Suppressor macrophage treated with lipopolysaccharide for 1 hour (primary cell): ENCODE results near the gene TC2N.
"Not testable (repeated sequence)": the region's sequence is repeated elsewhere in the genome, so short reads cannot be mapped to it uniquely, and the experiment has no call there.

Experiments
- DNase-seq, 3 donors: peaks; one replicate each; pipeline ENCODE4 v3.0.0-alpha.2; 2020 to 2022

The TC2N gene

DNA sequence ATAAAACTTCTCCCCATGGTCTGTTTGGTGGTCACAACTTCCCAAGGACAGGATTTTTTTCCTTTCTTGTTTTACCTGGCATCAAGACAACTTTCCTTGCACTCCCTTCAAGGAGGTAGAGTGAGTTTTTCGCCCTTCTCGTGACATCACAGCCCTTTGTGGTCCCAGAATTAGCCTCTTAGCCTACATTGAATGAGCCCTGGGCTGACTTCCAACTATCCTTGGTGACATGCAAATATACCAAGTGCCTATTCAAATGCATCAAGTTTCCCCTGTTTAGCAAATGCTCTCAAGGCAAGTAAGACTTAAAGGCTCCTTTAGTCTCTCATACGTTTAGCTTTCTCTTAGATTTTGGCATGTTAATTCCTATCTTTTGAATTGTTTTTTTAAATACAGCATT is 36.6 kb downstream of the TC2N start:
- DNase-seq, result no peak

DNA sequence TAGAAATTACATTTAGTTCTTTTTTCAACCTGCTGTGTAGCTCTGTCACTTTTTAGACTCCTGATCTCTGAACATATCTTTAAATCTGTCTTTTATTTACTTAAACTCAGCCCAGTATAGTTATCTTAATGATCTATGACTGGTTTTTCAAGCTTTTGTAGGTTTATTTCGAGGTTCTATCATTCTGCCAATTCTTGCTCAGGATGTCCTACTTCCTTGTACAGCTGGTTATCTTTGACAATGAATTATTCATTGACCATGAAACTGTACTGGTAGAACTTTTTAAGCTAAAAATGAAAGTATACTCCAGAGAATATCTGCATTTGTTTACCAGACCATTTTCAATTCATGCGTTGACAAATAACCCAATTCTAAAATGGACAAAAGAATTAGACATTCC is 37.8 kb downstream of the TC2N start:
- no peak for DNase-seq

DNA sequence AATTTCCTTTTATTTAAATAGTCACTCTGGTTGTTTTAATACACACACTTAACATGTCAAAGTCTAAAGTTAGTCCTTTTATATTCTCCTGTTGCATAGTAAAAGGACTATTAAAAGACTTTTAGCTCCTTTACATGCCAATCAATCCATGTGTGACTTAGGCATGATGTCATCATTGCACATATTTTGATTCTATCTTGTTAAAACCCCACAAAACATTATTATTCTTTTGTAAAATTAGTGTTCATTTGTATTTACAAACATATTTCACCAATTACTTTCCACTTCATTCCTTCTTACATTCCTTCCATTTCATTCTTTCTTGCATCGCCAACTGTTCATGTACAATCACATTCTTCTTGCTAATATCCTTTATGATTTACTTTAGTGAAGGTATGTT is 39.6 kb downstream of the TC2N start:
- DNase-seq, result no peak

DNA sequence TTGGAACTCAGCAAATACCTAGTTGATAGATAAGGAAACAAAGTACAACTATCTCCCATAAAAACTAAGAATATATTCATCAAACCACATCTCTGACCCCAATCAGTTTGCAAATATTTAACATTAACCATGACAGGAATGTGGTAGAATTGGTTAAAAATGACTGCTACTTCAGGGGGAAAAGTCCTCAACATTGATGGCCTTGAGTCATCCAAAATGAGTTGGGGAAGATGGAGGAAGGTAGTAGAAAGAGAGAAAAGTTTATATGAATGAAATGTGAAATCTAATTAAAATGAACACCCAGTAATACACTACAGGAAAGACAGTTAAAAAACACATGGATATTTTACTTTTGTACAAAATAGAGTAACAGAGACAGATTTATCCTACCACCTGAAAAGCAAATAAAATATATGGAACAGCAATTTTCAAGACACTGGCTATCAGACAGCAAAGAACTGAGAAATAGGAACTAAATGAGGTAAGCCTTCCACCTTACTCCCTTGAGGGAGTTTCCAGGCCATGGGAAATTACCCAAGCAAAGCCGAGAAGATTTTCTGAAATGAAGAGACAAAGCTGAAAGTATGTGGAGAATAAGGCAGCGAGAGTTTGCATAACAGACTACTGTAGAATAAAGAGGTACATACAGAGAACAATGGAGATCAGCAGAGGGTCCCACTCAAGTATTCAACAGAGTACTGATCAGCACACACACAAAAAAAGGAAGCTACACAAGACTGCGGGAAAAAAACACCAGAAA is 49.6 kb downstream of the TC2N start:
- DNase-seq, result peak; percentile 31 to 45 (median 34)

DNA sequence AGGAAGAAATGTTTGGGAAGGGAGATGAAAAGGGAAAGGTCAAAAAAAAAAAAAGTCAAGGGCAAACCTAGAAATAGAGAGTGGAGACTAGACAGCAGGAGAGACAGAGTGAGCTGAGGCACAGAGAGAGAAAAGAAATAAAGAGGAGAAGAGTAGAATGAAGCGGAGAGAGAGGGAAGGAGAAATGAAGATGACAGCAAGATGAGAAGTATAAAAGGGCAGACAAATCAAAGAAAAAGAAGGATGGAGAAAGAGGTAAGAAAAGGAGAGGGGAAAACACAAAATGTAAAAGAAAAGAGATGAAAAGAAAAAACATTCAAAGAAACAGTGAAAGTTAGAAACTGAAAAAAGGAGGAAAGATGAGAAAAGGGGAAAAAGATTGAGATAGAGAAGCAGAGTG is 53.0 kb downstream of the TC2N start:
- no peak for DNase-seq

DNA sequence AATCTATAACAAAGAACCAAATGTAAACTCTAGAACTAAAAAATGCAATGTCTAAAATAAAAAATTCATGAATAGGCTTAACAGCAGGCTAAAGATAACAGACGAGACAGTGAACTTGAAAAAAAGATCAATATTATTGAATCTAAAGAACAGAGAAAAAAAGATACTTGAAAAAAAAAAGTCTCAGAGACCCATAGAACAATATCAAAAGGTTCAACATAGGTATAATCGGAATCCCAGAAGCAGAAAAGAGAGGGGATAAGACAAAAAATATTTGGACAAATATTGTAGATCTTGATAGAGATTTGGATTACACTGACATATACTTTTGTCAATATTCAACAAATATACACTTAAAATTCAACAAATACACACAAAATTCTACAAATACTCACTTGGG is 56.6 kb downstream of the TC2N start:
- no peak for DNase-seq

DNA sequence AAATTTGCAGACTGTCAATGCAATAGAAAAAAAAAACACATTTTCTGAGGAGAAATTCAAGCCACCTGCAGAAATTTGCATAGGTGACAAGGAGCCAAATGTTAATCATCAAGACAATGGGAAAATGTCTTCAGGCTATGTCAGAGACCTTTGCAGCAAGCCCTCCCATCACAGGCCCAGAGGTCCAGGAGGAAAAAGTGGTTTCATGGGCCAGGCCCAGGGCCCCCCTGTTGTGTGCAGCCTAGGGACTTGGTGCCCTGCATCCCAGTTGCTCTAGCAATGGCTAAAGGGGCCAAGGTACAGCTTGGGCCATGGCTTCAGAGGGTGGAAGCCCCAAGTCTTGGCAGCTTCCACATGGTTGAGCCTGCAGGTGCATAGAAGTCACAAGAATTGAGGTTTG is 60.6 kb downstream of the TC2N start:
- no peak for DNase-seq

DNA sequence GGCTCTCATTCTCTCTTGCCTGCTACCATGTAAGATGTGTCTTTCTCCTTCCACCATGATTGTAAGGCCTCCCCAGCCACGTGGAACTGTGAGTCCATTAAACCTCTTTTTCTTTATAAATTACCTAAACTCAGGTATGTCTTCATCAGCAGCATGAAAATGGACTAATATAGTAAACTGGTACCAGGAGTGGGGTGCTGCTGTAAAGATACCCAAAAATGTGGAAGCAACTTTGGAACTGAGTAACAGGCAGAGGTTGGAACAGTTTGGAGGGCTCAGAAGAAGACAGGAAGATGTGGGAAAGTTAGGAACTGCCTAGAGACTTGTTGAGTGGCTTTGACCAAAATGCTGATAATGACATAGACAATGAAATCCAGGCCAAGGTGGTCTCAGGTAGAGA is 61.2 kb downstream of the TC2N start:
- DNase-seq, result not testable (repeated sequence)

DNA sequence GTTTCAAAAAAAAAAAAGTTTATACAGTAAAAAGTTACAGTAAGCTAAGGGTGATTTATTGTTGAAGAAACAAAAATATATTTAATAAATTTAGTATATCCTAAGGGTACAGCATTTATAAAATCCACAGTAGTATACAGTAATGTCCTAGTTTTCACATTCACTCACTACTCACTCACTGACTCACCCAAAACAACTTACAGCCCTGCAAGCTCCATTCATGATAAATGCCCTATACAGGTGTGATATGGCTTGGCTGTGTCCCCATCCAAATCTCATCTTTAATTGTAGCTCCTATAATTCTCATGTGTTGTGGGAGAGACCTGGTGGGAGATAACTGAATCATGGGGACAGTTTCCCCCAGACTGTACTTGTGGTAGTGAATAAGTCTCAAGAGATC is 61.7 kb downstream of the TC2N start:
- no peak for DNase-seq

DNA sequence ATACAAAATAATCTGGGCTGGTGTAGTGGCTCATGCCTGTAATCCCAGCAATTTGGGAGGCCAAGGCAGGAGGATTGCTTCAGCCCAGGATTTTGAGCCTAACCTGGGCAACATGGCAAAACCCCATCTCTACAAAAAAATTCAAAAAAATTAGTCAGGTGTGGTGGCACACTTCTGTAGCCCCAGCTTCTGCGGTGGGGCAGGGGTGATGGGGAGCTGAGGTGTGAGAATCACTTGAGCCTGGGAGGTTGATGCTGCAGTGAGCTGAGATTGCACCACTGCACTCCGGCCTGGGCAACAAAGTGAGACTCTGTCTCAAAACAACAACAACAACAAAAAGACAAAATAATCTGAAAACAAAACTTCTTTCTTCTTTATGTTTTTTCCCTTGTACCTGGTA is 66.0 kb downstream of the TC2N start:
- no peak for DNase-seq

DNA sequence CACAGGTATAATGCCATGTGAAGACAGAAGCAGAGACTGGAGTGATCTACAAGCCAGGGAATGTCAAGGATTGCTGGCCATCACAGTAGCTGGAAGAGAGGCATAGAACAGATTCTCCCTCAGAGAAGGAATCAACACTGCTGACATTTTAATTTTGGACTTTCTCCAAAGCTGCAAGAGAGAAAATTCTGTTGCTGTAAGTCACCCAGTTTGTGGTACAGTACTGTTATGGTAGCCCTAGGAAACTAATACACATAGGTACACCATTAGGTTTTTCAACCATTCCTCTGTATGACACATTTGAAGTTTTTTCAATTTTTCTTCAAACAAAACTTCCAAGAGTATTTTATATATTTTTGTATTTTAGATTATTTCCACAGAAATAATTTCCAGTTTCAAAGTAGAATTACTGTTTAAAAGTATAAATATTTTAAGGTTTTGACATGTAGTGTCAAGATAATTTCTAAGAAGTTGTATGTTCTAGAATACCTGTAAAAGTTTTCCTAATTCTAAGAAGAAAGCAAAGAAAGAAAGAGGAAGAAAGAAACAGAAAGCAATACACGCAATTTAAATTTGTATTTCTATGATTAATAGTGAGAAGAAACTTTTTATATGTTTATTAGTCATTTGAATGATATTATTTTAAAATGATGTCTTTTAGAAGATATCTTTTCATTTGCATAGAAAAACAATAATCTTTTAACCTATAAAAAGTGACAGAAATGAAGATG is 70.6 kb downstream of the TC2N start:
- no peak for DNase-seq

DNA sequence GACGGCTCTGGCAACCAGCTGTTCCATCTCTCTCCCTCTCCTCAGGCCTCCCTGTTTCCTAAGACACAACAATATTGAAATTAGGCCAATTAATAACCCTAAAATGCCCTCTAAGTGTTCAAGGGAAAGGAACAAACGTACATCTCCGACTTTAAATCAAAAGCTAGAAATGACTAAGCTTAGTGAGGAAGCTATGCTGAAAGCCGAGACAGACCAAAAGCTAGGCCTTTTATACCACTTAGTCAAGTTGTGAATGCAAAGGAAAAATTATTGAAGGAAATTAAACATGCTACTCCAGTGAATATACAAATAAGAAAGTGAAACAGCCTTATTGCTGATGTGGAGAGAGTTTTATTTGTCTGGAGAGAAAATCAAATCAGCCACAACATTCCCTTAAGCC is 73.6 kb downstream of the TC2N start:
- DNase-seq, result no peak

DNA sequence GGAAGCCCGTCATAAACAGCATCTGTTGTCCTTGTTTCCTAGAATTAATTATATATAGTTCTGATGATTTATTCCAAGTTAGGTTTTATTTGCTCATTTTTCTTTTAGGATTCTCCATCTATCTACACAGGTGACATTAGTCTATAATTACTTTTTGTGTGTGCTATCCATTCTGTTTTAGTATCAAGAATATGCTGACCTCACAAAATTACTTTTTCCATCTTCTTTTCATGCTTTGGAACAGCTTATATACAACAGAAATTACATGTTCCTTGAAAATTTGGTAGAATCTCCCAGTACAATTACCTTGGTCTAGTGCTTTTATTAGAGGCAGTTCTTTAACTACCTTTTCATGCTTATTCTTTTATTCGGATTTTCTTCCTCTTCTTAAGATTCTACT is 81.1 kb downstream of the TC2N start:
- DNase-seq, result no peak

DNA sequence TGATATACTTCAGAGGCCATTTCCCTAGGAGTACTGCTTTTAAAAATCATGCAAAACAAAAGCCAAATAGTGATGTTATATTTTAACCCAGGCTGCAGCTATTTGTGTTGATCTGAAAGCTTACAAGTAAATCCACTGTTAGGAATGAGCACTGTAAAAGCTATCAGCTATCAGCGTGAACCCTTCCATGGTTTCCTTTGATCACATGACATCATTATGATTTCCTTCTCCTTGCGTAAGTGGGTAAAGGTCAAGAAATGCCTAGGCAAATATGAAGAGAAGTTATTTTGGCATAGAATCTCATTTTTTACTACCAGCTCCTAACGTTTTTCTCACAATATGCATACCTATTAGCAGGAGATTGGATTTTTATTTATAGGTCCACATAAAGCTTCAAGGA is 86.9 kb downstream of the TC2N start:
- DNase-seq, result peak; percentile 10 to 47 (median 37)

DNA sequence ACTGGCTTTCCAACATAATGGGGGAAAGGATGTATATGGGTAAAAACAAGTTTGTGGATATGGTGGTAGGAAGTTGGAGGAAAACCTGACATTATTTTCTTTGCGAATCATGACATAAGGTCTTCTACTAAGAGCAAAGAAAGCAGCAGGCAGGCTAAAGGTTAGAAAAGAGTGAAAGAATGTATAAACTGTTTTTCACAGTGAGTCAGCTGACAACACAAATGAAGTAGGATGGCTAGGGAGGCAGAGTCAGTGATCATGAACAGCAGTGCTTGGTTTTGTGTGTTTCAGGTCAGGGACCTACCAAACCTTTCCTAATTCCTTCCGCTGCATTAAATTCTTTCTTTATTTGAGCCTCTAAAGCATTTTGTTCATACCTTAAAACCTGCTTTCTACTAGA is 89.1 kb downstream of the TC2N start:
- DNase-seq, result no peak

DNA sequence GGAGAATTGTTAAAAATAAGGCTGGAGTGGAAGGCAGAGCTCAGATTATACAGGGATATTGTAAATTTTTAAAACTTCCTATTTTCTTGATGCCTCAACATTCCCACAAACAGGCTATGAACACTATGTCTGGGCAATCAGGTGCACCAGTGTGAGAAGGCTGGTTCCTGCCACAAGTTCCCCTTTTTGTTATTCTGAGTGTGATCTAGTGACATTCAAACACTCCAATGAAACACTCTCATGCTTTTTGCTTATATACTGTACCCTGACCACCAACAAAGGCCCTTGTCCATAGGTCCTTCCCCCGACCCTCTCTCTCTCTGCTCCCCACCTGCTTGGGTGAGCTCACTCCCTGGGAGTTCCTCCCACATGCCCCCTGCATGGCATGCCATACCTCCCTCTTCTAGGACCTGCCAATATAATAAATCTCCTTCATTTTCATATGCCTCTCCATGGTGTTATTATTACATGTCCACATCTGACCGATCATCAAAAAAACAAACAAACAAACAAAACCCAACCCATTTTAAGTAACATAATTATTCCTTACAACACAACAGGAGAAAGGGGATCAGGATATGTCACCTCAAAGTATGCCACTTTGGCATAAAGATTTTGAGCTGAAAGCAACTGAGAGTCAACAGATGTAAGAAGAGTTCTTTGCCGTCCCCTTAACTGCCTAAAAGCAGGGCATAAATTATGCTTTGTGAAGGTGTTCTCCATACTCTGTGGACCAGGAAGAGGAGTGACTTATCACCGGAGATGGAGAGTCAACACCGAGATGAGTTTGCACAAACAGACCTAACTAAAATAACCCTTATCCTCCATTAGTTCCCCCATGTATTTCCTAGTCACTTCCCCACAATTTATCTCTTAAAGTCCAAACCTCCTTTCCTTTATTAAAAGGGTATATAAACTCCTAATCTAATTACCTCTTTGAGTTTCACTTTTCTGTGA is 92.9 kb downstream of the TC2N start:
- DNase-seq, result peak; percentile 11 to 26 (median 19)

DNA sequence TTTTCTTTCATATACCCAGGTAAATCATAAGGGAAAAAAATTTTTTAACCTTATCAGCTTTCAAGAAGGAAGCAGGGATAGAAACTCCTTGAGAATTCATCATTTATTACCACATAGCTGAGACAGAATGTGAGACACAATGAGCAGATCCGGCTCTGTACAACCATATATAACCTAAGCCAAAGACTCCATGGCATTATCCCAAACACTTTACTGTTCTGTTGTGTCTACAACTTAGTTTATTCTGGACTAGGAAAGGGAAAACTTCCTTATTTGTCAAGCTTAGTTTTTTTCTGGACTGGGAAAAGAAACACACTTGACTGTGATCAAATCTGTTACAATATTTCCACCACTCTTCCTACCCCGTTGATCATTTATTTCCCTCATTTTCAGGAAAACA is 97.2 kb downstream of the TC2N start:
- no peak for DNase-seq

DNA sequence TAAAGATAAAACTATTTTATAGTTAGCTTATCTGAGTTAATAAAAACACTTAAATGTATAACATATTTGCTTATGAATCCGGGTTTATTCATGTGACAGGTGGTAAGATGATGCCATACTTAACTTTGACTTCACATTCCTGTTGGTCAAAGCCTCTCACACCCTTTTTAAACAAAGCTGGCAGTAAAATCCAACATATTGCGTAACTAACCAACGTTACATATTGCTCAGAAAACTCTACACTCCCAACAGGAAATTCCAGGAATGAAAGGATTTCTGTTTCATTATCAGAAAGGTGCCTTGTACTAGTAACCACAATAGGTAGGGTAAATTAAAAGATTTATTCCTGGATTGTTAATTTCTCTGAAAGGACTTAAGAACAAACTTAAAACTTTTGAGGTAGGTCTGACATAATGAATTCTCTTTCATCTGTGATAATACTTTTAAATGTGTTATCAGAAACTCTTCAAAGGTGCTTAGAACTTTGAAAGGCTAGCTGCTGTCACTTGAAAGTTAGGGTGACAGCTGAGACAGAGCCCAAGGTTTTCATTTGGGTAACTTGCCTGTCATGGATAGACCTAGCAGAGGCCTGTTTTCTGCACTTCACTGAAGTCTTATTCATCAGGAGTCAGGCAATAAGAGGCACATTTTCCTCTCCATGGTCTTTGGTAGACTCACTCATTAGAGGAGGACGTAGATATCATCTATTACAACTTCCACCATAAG is 111.6 kb downstream of the TC2N start:
- DNase-seq, result no peak

DNA sequence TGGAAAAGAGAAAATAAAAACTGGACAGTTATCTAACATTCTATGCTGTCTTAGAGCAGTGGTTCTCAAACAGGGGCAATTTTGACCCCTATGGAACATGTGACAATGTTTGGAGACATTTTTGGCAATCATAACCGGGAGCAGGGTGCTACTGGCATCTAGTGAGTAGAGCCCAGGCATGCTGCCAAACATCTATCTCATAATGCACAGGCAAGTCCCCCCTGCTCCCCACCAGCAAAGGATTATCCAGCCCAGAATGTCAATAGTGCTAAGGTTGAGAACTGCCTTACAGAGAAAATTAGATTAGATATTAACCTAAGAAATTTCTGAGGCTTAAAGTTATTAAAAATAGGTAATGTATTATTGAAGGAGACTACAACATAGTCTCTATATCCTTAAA is 112.5 kb downstream of the TC2N start:
- no peak for DNase-seq

DNA sequence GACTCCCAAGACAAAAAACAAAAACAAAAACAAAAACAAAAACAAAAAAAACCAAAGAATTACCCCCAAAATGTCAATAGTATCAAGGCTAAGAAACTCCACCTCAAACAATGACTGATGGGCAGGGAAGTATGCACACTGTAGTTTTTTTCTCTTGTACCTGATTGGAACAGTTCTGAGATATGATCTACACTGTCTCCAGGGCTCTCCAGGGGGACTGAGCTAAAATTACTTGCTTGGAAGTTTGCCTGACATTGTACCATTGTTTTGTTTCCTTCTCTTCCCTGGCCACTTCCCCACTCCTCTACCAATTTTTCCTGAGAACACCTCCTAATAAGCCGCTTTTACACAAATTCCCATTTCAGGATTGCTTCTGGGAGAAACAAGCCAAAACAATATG is 113.2 kb downstream of the TC2N start:
- DNase-seq, result no peak

DNA sequence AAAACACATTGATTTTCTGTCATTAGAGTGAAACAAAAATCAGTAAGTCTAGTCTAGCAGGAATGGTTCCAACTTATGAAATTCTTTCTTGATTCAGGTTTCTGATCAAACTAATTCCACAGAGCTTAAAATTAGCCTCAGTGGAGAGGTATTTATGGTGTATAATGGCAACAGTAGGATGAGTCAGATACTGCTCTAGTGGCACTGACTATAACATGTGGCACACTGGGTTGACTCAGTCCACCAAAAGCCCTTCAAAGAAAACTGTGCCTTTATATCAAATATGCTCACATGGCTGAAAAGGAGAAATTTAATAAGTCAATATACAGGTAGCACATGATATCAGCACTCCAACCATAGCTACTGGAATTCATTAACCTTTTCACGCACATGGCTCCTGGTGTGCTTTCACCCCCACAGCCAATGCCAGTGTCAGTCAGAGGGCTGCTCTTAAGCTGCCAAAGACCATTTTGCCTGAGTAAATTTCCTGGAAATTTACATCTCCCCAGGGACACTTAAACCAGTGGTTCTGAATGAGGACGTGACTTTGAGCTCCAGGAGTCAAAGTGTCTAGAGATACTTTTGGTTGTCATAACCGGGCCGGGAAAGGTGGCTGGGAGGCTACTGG is 113.7 kb downstream of the TC2N start:
- no peak for DNase-seq

DNA sequence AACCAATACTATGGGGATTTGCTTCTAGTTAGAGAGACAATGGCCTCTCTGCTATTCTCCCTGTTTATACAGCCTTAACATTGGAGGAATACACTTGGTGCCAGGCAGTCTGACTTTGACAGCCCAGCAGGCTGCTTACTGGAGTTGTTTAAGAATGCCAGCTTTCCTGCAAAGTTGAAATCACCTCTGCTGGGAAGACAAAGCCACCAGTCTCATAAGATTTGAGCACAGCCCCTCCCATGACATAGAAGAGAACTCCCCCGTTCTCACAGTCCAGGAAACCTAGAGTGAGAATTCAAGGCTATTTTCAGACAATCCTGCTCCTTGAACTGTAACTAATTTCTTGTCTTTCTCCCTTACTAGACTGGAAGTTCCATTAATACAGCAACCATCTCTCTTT is 114.4 kb downstream of the TC2N start:
- DNase-seq, result no peak
